MM.1S (cell line): ENCODE measurements around the gene RASD2.

Experiments used
- DNase-seq: peaks from one replicate; pipeline ENCODE4 v3.0.0-alpha.2; 2015
- H2AFZ ChIP-seq: fragments of 300-600 bp; sonication (generic); 2 replicates; pipeline ENCODE4 v1.6.0; 2016; ENCODE audit warnings: antibody characterized with exemption, low read length
- H3F3A ChIP-seq: fragments of 300-600 bp; sonication (generic); 2 replicates; pipeline ENCODE4 v1.6.1; 2016; ENCODE audit warnings: mild to moderate bottlenecking, antibody characterized with exemption, low read length, moderate library complexity, mixed read lengths; ENCODE audit not compliant: insufficient read depth
- H3K27ac ChIP-seq: fragments of 300-600 bp; sonication (generic); 2 replicates; pipeline ENCODE4 v1.5.1; 2016; ENCODE audit warnings: mild to moderate bottlenecking, low read length
- H3K27me3 ChIP-seq: fragments of 300-600 bp; sonication (generic); replicated peaks from 2 replicates; pipeline ENCODE4 v1.6.0; 2016; ENCODE audit warnings: low read length; ENCODE audit not compliant: insufficient read depth
- H3K36me3 ChIP-seq: fragments of 300-600 bp; sonication (generic); replicated peaks from 2 replicates; pipeline ENCODE4 v1.6.1; 2016; ENCODE audit warnings: mild to moderate bottlenecking, low read length, mixed read lengths; ENCODE audit not compliant: insufficient read depth
- H3K4me1 ChIP-seq: fragments of 300-600 bp; sonication (generic); 2 replicates; pipeline ENCODE4 v1.6.1; 2016; ENCODE audit warnings: low read length, mixed read lengths
- H3K4me2 ChIP-seq: fragments of 300-600 bp; sonication (generic); 2 replicates; pipeline ENCODE4 v1.6.0; 2016; ENCODE audit warnings: low read depth, low read length
- H3K4me3 ChIP-seq: fragments of 300-600 bp; sonication (generic); 2 replicates; pipeline ENCODE4 v1.5.1; 2016; ENCODE audit warnings: low read length, mixed read lengths
- H3K79me2 ChIP-seq: fragments of 300-600 bp; sonication (generic); 2 replicates; pipeline ENCODE4 v1.6.1; 2016; ENCODE audit warnings: mixed run types, low read length, mixed read lengths
- H3K9ac ChIP-seq: fragments of 300-600 bp; sonication (generic); 2 replicates; pipeline ENCODE4 v1.6.1; 2016; ENCODE audit warnings: low read length, mixed read lengths
- H3K9me2 ChIP-seq: fragments of 300-600 bp; sonication (generic); replicated peaks from 2 replicates; pipeline ENCODE4 v1.6.1; 2016; ENCODE audit warnings: mild to moderate bottlenecking, low read length, mixed read lengths; ENCODE audit not compliant: insufficient read depth
- H3K9me3 ChIP-seq: fragments of 300-600 bp; sonication (generic); replicated peaks from 2 replicates; pipeline ENCODE4 v1.6.1; 2016; ENCODE audit warnings: mild to moderate bottlenecking, low read length, mixed read lengths; ENCODE audit not compliant: insufficient read depth
- H4K20me1 ChIP-seq: fragments of 300-600 bp; sonication (generic); 2 replicates; pipeline ENCODE4 v1.6.1; 2016; ENCODE audit warnings: mild to moderate bottlenecking, low read length, moderate library complexity, mixed read lengths; ENCODE audit not compliant: insufficient read depth
- CTCF ChIP-seq: fragments of 300-600 bp; sonication (generic); IDR thresholded peaks from 2 replicates; pipeline ENCODE4 v1.5.1; 2016; ENCODE audit warnings: antibody characterized with exemption, low read length, mixed read lengths
- EZH2 ChIP-seq: fragments of 300-600 bp; sonication (generic); optimal IDR thresholded peaks from 2 replicates; pipeline ENCODE3; 2017; ENCODE audit warnings: low read depth, mild to moderate bottlenecking, antibody characterized with exemption, low read length, mixed read lengths
- EZH2phosphoT487 ChIP-seq: fragments of 300-600 bp; sonication (generic); IDR thresholded peaks from 2 replicates; pipeline ENCODE4 v1.6.1; 2018; ENCODE audit warnings: antibody characterized with exemption, low read length

Gene RASD2

GRCh38 chr22:35593891-35594470 is 53.4 kb downstream of the RASD2 start:
- H3K9me3 ChIP-seq, result no peaks in the 10 kb centered on the region
- no peaks in the 10 kb centered on the region for H3K4me1 ChIP-seq
- no peak overlapping the region for H2AFZ ChIP-seq
- H4K20me1 ChIP-seq, result no peaks in the 10 kb centered on the region
- no peak for TF ChIP-seq CTCF
- TF ChIP-seq EZH2phosphoT487, result no peak
- TF ChIP-seq EZH2, result no peak
- no peaks in the 10 kb centered on the region for H3K36me3 ChIP-seq
- H3K4me3 ChIP-seq, result no peak overlapping the region
- H3K27ac ChIP-seq, result no peak overlapping the region
- H3K4me2 ChIP-seq, result no peak overlapping the region
- no peaks in the 10 kb centered on the region for H3K27me3 ChIP-seq
- H3K9me2 ChIP-seq, result no peaks in the 10 kb centered on the region
- H3F3A ChIP-seq, result no peaks in the 10 kb centered on the region
- no peak for DNase-seq
- no peaks in the 10 kb centered on the region for H3K79me2 ChIP-seq
- H3K9ac ChIP-seq, result no peak overlapping the region

- no peaks in the 10 kb centered on the region for H3K9me2 ChIP-seq
- no peak overlapping the region for H3K9ac ChIP-seq
- H3K79me2 ChIP-seq, result no peaks in the 10 kb centered on the region
- H3K4me3 ChIP-seq, result no peak overlapping the region
- H3F3A ChIP-seq, result no peaks in the 10 kb centered on the region
- no peaks in the 10 kb centered on the region for H4K20me1 ChIP-seq
- no peak overlapping the region for H2AFZ ChIP-seq
- no peak for DNase-seq
- no peak overlapping the region for H3K27ac ChIP-seq
- no peaks in the 10 kb centered on the region for H3K36me3 ChIP-seq
- TF ChIP-seq CTCF (no peak), EZH2 (no peak), EZH2phosphoT487 (no peak)
- H3K27me3 ChIP-seq, result no peaks in the 10 kb centered on the region
- H3K4me2 ChIP-seq, result no peak overlapping the region
- no peaks in the 10 kb centered on the region for H3K9me3 ChIP-seq
- no peaks in the 10 kb centered on the region for H3K4me1 ChIP-seq
These were observed 54.1 kb downstream of the RASD2 start for GRCh38 chr22:35594686-35595085.

- TF ChIP-seq CTCF (no peak), EZH2 (no peak), EZH2phosphoT487 (no peak)
- H3K9me2 ChIP-seq, result no peaks in the 10 kb centered on the region
- no peak overlapping the region for H3K4me2 ChIP-seq
- H3K27me3 ChIP-seq, result no peaks in the 10 kb centered on the region
- no peaks in the 10 kb centered on the region for H3K36me3 ChIP-seq
- no peak overlapping the region for H2AFZ ChIP-seq
- H3K9me3 ChIP-seq, result no peaks in the 10 kb centered on the region
- no peak overlapping the region for H3K9ac ChIP-seq
- H3K79me2 ChIP-seq, result no peaks in the 10 kb centered on the region
- no peak for DNase-seq
- no peak overlapping the region for H3K4me3 ChIP-seq
- no peaks in the 10 kb centered on the region for H3F3A ChIP-seq
- no peaks in the 10 kb centered on the region for H3K4me1 ChIP-seq
- no peak overlapping the region for H3K27ac ChIP-seq
- H4K20me1 ChIP-seq, result no peaks in the 10 kb centered on the region
These were observed 56.2 kb downstream of the RASD2 start for GRCh38 chr22:35596821-35597220.
